ENCODE results near the gene SERTAD1.

DNA sequence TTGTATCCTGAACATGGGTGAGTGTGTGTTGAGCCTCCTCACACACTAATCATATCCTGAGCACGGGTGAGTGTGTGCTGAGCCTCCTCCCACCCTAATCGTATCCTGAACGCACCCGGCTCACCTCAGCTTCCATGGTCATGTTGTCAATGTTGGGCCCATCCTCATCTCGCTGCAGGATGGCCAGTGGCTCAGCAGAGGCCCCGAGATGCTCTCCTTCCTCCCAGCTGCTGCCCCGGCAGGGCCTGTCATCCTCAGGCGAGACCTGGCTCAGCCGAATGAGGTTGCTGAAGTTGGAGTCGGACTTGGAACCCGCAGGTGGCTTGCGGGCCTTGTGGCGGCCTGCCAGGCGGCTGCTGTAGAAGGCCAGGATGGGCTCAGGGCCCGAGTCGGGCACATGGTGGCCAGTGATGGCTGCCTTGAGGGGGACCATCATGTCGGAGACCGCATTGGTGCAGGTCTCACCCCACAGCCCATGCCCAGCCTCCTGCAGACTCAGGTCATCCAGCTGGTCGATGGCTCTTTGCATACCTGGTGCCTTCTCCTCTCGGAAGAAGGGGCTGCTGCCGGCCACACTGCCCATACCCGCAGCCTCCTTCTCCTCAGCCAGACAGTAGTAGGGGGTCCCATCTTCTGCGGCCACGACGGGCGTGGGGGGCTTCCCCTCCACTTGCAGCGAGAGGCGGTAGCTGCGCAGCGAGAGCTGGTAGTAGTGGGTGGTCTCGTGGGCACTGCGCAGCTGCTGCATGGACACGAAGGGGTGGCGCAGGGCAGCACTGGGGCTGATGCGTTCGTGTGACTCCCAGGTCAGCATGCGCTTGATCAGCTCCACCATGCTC lies 45.4 kb downstream of the SERTAD1 start:
- TF ChIP-seq, protein P1, sequence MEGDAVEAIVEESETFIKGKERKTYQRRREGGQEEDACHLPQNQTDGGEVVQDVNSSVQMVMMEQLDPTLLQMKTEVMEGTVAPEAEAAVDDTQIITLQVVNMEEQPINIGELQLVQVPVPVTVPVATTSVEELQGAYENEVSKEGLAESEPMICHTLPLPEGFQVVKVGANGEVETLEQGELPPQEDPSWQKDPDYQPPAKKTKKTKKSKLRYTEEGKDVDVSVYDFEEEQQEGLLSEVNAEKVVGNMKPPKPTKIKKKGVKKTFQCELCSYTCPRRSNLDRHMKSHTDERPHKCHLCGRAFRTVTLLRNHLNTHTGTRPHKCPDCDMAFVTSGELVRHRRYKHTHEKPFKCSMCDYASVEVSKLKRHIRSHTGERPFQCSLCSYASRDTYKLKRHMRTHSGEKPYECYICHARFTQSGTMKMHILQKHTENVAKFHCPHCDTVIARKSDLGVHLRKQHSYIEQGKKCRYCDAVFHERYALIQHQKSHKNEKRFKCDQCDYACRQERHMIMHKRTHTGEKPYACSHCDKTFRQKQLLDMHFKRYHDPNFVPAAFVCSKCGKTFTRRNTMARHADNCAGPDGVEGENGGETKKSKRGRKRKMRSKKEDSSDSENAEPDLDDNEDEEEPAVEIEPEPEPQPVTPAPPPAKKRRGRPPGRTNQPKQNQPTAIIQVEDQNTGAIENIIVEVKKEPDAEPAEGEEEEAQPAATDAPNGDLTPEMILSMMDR (IDR thresholded peaks at IDR 0.05): no peak
- TF ChIP-seq POLR2A (IDR thresholded peaks at IDR 0.05): no peak
